PFSK-1 (cell line): Measurements from ENCODE around the gene SEPTIN1.

Experiments
- FOXP2 ChIP-seq: optimal IDR thresholded peaks from 2 replicates; pipeline ENCODE3; 2011; ENCODE audit warnings: borderline replicate concordance, control low read depth, inconsistent platforms; ENCODE audit not compliant: insufficient read depth; ENCODE audit errors: extremely low read length, extremely low read depth
- POLR2AphosphoS5 ChIP-seq: IDR thresholded peaks from 2 replicates; pipeline ENCODE4 v1.6.1; 2012; ENCODE audit warnings: low read depth, mild to moderate bottlenecking, control low read depth, low read length, moderate library complexity
- REST ChIP-seq, 2 experiments: IDR thresholded peaks; 2 replicates each; pipeline versions ENCODE4 v1.6.1 to v1.8.0; 2011 to 2012; ENCODE audit warnings: low read depth in 2 of 2, low read length in 2 of 2, control low read depth in 1 of 2, inconsistent platforms in 1 of 2, mild to moderate bottlenecking in 1 of 2, moderate library complexity in 1 of 2; ENCODE audit not compliant: insufficient read depth in 1 of 2
- SIN3A ChIP-seq: IDR thresholded peaks from 2 replicates; pipeline ENCODE4 v1.6.1; 2012; ENCODE audit warnings: mild to moderate bottlenecking, low read length, moderate library complexity, borderline replicate concordance; ENCODE audit not compliant: insufficient read depth
- TAF1 ChIP-seq: IDR thresholded peaks from 2 replicates; pipeline ENCODE4 v1.6.1; 2012; ENCODE audit warnings: low read length, control low read depth, borderline replicate concordance; ENCODE audit not compliant: insufficient read depth

The SEPTIN1 gene

GRCh38 chr16:30414159-30414558, 31.8 kb upstream of the SEPTIN1 start:
- TF ChIP-seq SIN3A: no peak
- TF ChIP-seq FOXP2: no peak
- no peak for TF ChIP-seq REST (IDR thresholded peaks at IDR 0.05; ENCODE audit: insufficient read depth in 1 of 2, low read depth in 2 of 2, low read length in 2 of 2)
- no peak for TF ChIP-seq POLR2AphosphoS5
- TF ChIP-seq TAF1: no peak

- TF ChIP-seq FOXP2: no peak
Measured at GRCh38 chr16:30413112-30413806, 30.9 kb upstream of the SEPTIN1 start.

GRCh38 chr16:30409125-30410060, 27.0 kb upstream of the SEPTIN1 start:
- no peak for TF ChIP-seq REST (IDR thresholded peaks at IDR 0.05; ENCODE audit: insufficient read depth in 1 of 2, low read depth in 2 of 2, low read length in 2 of 2)
- TF ChIP-seq POLR2AphosphoS5: no peak
- no peak for TF ChIP-seq TAF1

GRCh38 chr16:30407804-30408534, 25.6 kb upstream of the SEPTIN1 start:
- no peak for TF ChIP-seq SIN3A
- TF ChIP-seq POLR2AphosphoS5: no peak
- no peak for TF ChIP-seq FOXP2
- TF ChIP-seq TAF1: no peak
- TF ChIP-seq REST (IDR thresholded peaks at IDR 0.05; ENCODE audit: insufficient read depth in 1 of 2, low read depth in 2 of 2, low read length in 2 of 2): no peak

- TF ChIP-seq REST (IDR thresholded peaks at IDR 0.05; ENCODE audit: insufficient read depth in 1 of 2, low read depth in 2 of 2, low read length in 2 of 2) (no peak), SIN3A (peak; percentile 27; the same call in 1 of the 2 replicates), POLR2AphosphoS5 (peak; percentile 84), FOXP2 (peak; percentile 7), TAF1 (peak; percentile 70; the same call in 1 of the 2 replicates)
Measured at GRCh38 chr16:30407102-30407803, 24.9 kb upstream of the SEPTIN1 start, which contains the start of gene ZNF771. TSS of gene ZNF771 (plus strand) at chr16:30407606. CDS start at chr16:30408054, 448 bp downstream.
